ENCODE measurements around the gene TCF4.

DNA sequence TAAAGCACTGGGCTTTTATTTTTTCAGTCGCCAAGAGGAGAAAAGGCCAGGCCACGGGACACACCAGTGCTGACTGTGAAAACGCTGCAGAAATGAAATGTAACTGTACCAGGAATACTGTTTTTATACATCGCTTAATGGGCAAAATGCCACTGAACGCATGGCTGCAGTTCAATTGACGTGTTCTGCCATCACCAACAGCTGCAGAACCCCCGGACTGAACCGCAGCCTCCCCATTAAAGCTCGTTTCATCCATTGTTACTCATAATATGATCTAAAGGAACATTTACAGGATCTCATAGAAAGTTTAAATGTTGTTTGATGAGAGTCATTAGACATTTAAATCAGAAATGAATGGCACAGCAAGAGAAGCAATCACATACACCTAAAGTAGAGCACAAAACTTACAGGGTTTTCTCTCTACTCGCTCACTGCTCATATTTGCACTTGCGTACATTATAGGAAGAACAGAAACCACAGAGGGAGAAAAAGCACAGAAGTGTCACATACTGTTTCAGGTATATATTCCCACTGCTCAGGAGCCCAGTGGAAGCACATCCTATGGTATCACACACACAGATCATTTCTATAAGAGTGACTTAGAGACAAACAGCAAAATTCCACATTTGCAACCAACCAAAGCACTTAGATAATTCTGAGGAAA is 35.3 kb downstream of the TCF4 start:
- TF ChIP-seq, protein P1, sequence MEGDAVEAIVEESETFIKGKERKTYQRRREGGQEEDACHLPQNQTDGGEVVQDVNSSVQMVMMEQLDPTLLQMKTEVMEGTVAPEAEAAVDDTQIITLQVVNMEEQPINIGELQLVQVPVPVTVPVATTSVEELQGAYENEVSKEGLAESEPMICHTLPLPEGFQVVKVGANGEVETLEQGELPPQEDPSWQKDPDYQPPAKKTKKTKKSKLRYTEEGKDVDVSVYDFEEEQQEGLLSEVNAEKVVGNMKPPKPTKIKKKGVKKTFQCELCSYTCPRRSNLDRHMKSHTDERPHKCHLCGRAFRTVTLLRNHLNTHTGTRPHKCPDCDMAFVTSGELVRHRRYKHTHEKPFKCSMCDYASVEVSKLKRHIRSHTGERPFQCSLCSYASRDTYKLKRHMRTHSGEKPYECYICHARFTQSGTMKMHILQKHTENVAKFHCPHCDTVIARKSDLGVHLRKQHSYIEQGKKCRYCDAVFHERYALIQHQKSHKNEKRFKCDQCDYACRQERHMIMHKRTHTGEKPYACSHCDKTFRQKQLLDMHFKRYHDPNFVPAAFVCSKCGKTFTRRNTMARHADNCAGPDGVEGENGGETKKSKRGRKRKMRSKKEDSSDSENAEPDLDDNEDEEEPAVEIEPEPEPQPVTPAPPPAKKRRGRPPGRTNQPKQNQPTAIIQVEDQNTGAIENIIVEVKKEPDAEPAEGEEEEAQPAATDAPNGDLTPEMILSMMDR (IDR thresholded peaks at IDR 0.05; ENCODE audit: low read length) = no peak
- TF ChIP-seq EZH2 (optimal IDR thresholded peaks at IDR 0.05; ENCODE audit: low read depth, low read length) = no peak
- TF ChIP-seq EZH2phosphoT487 (IDR thresholded peaks at IDR 0.05; ENCODE audit: low read length) = no peak
